G401.6 (cell line): Measurements from ENCODE around the gene HOMER2.
"Not testable (repeated sequence)": the region's sequence is repeated elsewhere in the genome, so short reads cannot be mapped to it uniquely, and the experiment has no call there.

Experiments used
- FAIRE-seq: peaks from 2 replicates; lab custom pipeline; 2012; peaks lifted over from hg19 to GRCh38; lab: Jason Lieb, UNC

Gene HOMER2

DNA sequence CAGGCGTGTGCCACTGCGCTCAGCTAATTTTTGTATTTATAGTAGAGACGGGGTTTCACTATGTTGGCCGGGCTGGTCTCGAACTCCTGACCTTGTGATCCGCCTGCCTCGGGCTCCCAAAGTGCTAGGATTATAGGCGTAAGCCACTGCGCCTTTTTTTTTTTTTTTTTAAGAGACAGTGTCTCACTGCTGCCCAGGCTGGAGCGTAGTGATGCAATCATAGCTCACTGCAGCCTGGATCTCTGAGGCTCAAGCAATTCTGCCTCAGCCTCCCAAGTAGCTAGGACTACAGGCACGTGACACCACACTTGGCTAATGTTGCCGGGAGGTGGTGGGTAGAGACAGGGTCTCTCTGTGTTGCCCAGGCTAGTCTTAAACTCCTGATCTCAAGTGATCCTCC is 59.0 kb downstream of the HOMER2 start:
- FAIRE-seq: not testable (repeated sequence)

DNA sequence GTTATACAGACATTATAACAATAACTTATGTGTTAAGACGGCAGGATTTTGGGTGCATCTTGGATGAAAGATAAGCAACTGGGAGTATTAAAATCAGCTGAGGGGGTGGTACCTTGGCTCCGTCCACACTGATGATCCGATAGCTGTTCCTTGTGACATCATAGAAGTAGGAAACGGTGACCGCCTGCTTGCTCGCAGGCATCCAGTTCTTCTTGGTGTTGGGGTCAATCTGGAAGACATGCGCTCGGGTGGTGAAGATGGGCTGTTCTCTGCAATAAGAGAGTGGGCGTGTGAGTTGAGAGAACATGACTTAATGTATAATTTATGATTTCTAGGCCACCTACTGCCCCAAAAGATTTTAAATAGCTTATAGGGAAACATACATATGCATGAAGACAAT is 59.9 kb downstream of the HOMER2 start:
- FAIRE-seq: no peak

- no peak for FAIRE-seq
These were observed 61.5 kb downstream of the HOMER2 start for GRCh38 chr15:82890995-82891390.

DNA sequence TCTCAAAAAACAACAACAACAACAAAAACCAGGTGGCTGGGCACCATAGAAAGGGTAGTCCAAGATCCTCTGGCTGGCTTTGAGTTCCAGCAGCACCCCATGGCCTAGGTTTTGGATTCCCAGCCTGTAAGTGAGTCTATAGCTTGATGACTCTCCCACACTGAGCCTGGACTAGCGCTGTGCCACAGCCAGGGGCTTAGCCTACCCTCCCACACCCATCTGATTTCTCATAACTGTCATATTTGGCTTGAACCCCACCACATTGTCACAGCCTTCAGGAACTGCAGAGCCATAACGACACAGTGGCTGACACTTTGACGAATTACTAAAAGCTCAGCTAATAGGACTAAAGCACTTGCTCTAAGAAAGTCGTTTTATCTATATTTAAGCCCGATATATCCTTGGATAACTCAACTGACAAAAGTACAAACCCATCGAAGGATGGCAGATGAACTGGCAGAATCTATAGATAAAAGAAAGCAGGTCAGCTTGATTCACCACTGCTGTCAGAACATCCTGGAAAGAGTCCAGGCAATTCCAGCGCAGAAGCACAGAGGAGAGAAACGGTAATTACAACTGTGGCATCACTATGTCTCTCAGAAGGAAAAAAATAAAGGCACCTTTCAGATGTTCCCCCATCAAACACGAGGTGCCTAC is 62.1 kb downstream of the HOMER2 start:
- no peak for FAIRE-seq

GRCh38 chr15:82882273-82882928 is 70.1 kb downstream of the HOMER2 start:
- FAIRE-seq: no peak

- FAIRE-seq: no peak
These were observed 70.8 kb downstream of the HOMER2 start for GRCh38 chr15:82881747-82882146.

- no peak for FAIRE-seq
These were observed 71.8 kb downstream of the HOMER2 start for GRCh38 chr15:82880704-82881103.

- no peak for FAIRE-seq
These were observed 74.2 kb downstream of the HOMER2 start for GRCh38 chr15:82878325-82878724.

GRCh38 chr15:82877825-82878224 is 74.7 kb downstream of the HOMER2 start:
- no peak for FAIRE-seq

DNA sequence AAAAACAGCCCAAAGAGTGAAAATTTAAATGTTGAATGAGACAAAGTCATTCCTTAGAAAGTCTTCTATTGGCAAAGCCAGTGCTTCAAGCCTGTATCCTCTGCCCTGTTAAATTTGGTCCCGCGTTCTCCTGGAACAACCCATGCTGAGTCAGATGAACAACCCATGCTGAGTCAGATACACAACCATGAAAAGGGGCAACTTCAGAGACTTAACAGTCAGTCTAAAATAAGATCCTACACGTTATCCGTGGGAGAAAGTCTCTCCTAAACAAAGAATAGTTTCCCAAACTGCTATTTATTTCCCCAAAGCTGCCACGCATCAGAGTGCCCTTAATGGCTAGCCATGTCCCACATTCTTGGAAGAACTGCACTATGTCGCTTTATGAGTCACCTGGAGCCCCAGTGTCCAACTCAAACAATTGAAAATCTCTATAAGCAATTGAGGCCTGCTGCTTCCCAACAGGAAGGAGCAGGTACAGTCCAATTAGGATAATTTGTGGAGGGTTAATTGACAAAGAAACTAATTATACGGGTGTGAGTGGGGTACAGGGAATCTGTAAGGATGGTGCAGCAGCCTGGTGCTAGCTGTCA is 77.0 kb downstream of the HOMER2 start:
- FAIRE-seq: no peak

DNA sequence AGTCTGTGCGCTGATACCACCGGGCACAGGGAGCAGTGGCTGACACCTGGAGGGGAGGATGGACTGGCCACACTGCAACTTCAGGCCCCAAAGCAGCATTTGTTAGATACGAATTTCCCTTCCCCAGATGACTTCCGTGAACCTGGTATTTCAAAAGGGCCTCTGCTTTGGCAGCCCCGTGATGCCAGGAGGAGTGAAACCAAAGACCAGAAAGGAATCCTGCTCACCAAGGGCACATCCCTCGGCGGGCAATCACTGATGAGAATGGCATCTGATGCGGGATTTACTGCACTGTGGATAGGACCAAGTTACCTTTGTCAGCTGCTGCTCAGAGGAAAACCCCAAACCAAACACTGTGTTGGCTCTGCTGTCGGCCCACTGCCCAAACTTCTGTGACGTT is 77.6 kb downstream of the HOMER2 start:
- no peak for FAIRE-seq

GRCh38 chr15:82874267-82874666 is 78.3 kb downstream of the HOMER2 start:
- no peak for FAIRE-seq

DNA sequence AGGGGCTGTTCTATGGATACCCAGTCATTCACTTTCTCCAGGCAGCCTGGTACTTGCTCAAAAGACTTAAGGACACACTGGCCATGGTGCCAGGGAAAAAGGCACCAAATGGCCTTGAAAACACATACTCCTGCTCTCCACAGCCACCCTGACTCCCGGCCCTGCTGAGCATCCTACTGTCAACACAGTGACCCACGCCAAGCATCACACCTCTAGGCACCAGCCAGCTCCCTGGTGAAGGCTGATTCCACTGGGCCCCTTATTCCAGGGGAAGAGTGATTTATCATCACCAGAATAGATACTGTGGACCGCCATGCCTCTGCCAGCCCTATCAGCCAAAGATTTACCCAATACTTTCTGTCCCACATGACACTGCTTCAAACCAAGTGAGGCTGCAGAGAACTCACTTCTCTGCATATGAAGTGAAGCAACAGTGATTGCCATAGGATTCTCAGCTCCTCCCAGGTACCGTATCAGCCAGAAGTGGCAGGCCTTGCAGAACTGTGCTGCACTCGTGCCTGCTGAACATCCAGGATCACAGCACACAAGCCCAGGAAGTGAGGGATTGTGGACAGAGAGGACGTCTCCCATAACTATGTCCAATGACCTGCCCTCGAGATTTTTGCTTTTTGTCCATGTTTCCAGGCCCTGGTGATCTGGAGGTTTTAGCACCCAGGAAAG is 79.4 kb downstream of the HOMER2 start:
- FAIRE-seq: no peak

DNA sequence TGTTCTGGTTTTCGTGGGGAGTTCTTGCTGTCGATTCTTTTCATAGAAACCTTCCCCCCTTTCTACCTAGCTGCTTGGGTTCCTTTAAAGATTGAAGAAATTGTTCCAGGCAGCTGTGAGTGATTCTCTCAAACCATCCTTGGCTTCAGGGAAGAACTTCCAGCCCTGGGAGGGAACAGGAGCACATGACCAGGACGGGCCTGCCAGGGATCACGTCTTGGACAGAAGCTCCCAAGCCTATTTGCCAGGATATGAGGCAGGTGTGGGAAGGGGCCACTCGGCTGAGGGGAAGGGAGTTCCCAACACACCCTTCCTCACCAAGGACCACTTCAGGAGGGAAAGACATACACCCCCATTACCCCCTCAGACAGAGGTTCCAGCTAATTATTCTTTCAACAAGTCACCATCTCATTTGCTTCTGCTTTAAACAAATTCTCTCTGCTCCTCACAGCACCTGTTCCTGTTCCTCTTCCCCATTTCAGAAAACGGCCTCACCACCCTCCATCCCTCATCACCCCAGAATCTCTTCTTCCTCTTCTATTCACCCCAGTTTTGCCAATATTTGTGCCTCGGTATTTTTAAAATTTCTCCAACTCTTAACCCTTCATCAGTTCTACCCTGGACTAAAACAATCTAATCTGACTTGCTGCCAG is 80.6 kb downstream of the HOMER2 start:
- no peak for FAIRE-seq

GRCh38 chr15:82871358-82871757 is 81.2 kb downstream of the HOMER2 start:
- no peak for FAIRE-seq

DNA sequence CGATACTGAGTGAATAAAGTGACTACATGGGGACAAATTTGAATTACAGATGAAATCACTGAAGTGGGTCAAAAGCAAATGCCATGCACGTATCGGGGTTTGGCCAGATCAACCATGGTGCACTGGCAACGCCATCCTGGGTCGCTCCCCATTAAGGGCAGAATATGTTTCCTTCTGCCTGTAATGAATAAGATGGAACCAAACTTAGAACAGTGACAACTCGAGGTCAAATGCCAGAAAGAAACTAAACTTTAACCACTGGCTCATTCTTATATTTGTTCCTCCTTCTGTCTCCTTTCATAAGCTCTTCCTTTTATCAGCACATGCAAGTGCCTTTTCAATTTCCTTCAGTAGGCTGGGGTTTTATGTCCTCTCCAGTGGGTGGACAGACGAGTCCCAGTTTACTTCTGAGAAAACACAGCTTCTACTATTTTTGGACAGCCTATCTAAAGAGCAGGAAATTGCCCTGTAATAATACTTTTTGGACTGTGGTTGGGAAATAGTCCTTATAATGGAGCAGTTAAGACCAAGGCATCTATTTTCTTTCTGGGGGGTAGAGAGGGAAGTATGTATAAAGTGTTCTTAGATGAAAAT is 81.7 kb downstream of the HOMER2 start:
- FAIRE-seq: no peak

DNA sequence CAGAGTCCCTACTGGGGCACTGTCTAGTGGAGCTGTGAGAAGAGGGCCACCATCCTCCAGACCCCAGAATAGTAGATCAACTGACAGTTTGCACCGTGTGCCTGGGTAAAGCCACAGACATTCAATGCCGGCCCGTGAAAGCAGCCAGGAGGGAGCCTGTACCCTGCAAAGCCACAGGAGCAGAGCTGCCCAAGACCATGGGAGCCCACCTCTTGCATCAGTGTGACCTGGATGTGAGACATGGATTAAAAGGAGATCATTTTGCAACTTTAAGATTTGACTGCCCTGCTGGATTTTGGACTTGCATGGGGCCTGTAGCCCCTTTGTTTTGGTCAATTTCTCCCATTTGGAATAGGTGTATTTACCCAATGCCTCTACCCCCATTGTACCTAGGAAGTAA is 86.5 kb downstream of the HOMER2 start:
- not testable (repeated sequence) for FAIRE-seq

GRCh38 chr15:82865581-82865980 is 86.9 kb downstream of the HOMER2 start:
- not testable (repeated sequence) for FAIRE-seq

DNA sequence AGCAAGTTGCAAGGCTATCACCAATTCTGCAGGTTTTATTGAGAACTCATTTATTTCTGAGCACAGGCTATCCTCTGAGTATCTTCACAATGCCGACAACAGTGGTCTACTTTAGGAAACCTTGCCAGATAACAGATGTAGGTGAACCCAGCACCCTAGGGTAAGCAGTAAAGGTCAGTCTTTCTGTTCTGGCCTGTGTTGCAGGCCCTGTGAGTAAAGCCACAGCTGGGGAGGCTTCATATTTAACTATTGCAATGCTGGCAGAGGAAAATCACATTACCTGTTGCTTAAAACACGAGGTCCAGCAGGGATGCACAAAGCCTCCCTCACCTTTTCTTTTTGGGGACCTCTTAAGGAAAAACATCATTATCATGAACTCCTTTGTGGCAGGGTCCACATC is 87.6 kb downstream of the HOMER2 start:
- no peak for FAIRE-seq

DNA sequence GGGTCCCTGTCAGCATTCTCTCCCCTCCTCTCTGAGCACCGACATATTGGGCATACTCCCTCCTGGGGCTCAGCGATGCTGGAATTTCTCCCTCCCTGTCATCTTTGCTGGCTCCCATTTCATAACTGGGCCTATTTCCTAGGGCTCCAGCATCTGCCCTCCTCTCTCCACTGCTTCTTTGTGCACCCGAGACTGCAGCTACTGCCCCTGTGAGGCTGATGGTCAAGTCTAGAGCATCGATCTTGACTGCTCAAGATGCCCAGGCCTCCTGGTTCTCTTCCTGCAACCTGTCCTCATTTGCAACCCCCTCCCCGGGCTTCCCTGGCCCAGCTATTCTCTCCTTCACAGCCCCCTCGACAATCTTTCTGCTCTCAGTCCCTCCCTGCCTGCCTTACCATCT is 89.6 kb downstream of the HOMER2 start:
- FAIRE-seq: no peak

DNA sequence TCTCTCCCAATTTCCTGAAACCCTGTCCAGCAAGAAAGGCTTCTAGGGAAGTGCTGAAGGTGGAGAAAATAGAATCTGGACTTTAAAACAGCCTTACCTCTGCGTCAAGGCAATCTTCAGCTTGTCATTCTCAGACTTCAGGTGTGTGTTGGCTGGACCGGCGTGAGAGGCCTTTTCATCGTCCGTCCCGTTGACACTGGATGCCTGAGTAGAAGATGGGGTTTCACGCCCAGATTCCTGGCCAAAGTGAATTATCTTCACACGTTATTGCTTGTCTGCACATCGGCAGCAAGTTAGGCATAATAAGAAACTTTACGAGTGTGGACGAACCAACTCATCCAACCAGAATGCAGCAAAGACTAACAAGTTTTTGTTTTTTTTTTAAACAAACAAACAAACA is 93.6 kb downstream of the HOMER2 start:
- no peak for FAIRE-seq

- FAIRE-seq: no peak
These were observed 95.9 kb downstream of the HOMER2 start for GRCh38 chr15:82856397-82857170.
